A549 (cell line): ENCODE data around the gene SLC25A48.

Source experiments
- CHD2 ChIP-seq: fragments of 150-350 bp; IDR thresholded peaks from 2 replicates; pipeline ENCODE4 v1.6.1; 2014; ENCODE audit warnings: low read length; ENCODE audit not compliant: partially characterized antibody
- ESRRA ChIP-seq: fragments of 150-350 bp; IDR thresholded peaks from 2 replicates; pipeline ENCODE4 v1.6.1; 2014; ENCODE audit warnings: mild to moderate bottlenecking, low read length, borderline replicate concordance
- HDAC2 ChIP-seq: fragments of 200-600 bp; sonication (generic); IDR thresholded peaks from 2 replicates; pipeline ENCODE4 v1.6.1; 2016
- JUN ChIP-seq, 2 experiments: fragments of >200 bp; sonication (Bioruptor Twin); formaldehyde crosslinking; IDR thresholded peaks; 2 replicates in 1 of 2; 3 replicates in 1 of 2; pipeline ENCODE4 v1.6.1; 2016 to 2017
- MAFK ChIP-seq: fragments of 450-650 bp; IDR thresholded peaks from 2 replicates; pipeline ENCODE4 v1.6.1; 2014; ENCODE audit not compliant: partially characterized antibody
- PHF8 ChIP-seq: fragments of 200-600 bp; sonication (generic); IDR thresholded peaks from 2 replicates; pipeline ENCODE4 v1.6.1; 2016; ENCODE audit warnings: low read depth, mild to moderate bottlenecking, antibody characterized with exemption, moderate library complexity, borderline replicate concordance
- POLR2A ChIP-seq: IDR thresholded peaks from 2 replicates; pipeline ENCODE4 v1.6.1; 2012; ENCODE audit warnings: mild to moderate bottlenecking, low read length
- ZFP36 ChIP-seq: fragments of 450-650 bp; IDR thresholded peaks from 2 replicates; pipeline ENCODE4 v1.6.1; 2014; ENCODE audit warnings: borderline replicate concordance; ENCODE audit not compliant: partially characterized antibody
- ZSCAN20 ChIP-seq: fragments of 250-450 bp; sonication (Bioruptor Pico); IDR thresholded peaks from 2 replicates; pipeline ENCODE4 v1.8.0; 2022; ENCODE audit warnings: mild to moderate bottlenecking, moderate library complexity
- TF ChIP-seq, protein P1 (sequence below): fragments of >200 bp; sonication (Bioruptor Twin); formaldehyde crosslinking; IDR thresholded peaks from 3 replicates; pipeline ENCODE4 v1.5.1; 2016
- TF ChIP-seq, protein P2 (sequence below): fragments of 200-600 bp; sonication (generic); IDR thresholded peaks from 2 replicates; pipeline ENCODE4 v1.6.1; 2016; ENCODE audit warnings: antibody characterized with exemption, mild to moderate bottlenecking, moderate library complexity
- TF ChIP-seq, protein P3 (sequence below): IDR thresholded peaks from 2 replicates; pipeline ENCODE4 v1.6.1; 2012

DNA sequence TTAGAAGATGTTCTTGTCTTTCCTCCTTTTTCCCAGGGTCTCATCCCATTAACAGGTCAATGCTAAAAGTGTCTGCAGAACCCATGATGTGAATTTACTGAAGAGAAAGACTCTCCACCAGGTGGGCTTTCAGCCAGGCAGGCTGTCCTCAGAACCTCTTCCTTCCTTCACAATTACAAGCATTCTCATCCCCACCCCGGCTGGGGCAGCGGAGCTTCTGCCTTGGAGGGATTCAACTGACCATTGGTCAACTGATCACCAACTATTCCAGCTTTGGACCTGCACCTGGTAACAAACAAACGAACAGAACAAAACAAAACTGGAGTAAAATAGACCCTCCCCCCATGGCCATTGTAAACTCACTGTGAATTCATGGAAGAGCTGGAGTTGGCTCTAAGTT is 48.6 kb downstream of the SLC25A48 start:
- TF ChIP-seq CHD2 (no peak), ZFP36 (no peak), PHF8 (no peak), ESRRA (no peak), MAFK (no peak), POLR2A (no peak), HDAC2 (no peak), ZSCAN20 (CRISPR knock-in tag) (no peak), JUN (IDR thresholded peaks at IDR 0.05) (no peak)
- TF ChIP-seq, protein P1, sequence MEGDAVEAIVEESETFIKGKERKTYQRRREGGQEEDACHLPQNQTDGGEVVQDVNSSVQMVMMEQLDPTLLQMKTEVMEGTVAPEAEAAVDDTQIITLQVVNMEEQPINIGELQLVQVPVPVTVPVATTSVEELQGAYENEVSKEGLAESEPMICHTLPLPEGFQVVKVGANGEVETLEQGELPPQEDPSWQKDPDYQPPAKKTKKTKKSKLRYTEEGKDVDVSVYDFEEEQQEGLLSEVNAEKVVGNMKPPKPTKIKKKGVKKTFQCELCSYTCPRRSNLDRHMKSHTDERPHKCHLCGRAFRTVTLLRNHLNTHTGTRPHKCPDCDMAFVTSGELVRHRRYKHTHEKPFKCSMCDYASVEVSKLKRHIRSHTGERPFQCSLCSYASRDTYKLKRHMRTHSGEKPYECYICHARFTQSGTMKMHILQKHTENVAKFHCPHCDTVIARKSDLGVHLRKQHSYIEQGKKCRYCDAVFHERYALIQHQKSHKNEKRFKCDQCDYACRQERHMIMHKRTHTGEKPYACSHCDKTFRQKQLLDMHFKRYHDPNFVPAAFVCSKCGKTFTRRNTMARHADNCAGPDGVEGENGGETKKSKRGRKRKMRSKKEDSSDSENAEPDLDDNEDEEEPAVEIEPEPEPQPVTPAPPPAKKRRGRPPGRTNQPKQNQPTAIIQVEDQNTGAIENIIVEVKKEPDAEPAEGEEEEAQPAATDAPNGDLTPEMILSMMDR, result no peak
- TF ChIP-seq, protein P2, sequence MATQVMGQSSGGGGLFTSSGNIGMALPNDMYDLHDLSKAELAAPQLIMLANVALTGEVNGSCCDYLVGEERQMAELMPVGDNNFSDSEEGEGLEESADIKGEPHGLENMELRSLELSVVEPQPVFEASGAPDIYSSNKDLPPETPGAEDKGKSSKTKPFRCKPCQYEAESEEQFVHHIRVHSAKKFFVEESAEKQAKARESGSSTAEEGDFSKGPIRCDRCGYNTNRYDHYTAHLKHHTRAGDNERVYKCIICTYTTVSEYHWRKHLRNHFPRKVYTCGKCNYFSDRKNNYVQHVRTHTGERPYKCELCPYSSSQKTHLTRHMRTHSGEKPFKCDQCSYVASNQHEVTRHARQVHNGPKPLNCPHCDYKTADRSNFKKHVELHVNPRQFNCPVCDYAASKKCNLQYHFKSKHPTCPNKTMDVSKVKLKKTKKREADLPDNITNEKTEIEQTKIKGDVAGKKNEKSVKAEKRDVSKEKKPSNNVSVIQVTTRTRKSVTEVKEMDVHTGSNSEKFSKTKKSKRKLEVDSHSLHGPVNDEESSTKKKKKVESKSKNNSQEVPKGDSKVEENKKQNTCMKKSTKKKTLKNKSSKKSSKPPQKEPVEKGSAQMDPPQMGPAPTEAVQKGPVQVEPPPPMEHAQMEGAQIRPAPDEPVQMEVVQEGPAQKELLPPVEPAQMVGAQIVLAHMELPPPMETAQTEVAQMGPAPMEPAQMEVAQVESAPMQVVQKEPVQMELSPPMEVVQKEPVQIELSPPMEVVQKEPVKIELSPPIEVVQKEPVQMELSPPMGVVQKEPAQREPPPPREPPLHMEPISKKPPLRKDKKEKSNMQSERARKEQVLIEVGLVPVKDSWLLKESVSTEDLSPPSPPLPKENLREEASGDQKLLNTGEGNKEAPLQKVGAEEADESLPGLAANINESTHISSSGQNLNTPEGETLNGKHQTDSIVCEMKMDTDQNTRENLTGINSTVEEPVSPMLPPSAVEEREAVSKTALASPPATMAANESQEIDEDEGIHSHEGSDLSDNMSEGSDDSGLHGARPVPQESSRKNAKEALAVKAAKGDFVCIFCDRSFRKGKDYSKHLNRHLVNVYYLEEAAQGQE, result no peak
- TF ChIP-seq, protein P3, sequence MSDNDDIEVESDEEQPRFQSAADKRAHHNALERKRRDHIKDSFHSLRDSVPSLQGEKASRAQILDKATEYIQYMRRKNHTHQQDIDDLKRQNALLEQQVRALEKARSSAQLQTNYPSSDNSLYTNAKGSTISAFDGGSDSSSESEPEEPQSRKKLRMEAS, result no peak
